Activated CD4-positive, alpha-beta T cell treated with anti-CD3 and anti-CD28 coated beads for 24 hours (primary cell): ENCODE data around the gene UBA1.

ENCODE experiments used
- DNase-seq, 2 donors: peaks; one replicate each; pipeline ENCODE4 v3.0.0-alpha.2; 2020; ENCODE audit warnings: low read depth in 2 of 2

Gene UBA1

GRCh38 chrX:47212381-47213293 is 19.0 kb downstream of the UBA1 start:
- DNase-seq = no peak

DNA sequence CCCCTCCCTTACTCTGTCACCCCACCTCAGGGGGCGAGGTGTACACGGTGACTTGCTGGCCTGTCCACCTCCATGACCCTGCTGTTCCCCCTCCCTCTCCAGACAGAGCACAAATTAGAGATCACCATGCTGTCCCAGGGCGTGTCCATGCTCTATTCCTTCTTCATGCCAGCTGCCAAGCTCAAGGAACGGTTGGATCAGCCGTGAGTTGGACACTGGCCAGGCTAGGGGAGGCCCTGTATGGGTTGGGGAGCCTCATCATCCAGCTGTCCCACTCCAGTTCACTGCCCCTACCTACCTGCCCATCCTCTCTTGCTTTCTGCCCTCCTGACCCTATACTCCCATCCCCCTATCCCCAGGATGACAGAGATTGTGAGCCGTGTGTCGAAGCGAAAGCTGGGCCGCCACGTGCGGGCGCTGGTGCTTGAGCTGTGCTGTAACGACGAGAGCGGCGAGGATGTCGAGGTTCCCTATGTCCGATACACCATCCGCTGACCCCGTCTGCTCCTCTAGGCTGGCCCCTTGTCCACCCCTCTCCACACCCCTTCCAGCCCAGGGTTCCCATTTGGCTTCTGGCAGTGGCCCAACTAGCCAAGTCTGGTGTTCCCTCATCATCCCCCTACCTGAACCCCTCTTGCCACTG is 20.9 kb downstream of the UBA1 start:
- DNase-seq = no peak

DNA sequence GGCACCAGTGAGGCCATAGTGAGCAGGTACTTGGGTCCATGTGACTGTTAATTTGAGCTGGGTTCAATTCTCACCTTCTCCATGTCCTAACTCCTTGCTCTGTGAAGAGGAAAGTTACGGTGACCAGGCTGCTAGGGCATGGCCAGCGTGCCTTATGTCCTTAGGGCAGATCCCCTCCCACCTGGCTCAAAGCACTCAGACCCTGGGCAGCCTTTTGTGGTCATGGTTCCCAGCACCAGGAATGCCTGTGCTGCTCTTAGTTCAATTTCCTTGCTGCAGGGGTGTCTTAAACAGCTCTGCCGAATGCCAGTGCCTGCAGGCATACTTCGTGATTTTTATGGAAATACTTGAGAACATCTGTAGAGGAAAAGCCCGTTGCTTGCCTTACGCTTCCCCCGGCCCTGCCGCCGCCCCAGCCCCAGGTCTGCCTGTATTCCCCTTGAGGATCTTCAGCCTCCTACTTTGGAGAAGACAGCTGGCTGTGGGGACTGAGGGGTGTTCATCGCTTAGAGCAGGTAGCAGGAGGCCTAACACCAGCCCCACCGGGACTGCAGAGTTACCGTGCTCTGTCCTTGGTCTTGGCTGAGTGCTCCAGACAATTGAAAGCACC is 21.8 kb downstream of the UBA1 start:
- no peak for DNase-seq

GRCh38 chrX:47216393-47216925 is 22.8 kb downstream of the UBA1 start:
- DNase-seq = no peak

- no peak for DNase-seq
Observed at GRCh38 chrX:47217121-47217851, 23.7 kb downstream of the UBA1 start.

- DNase-seq = peak; percentile 87 to 97
Observed at GRCh38 chrX:47217852-47218279, 24.2 kb downstream of the UBA1 start.

DNA sequence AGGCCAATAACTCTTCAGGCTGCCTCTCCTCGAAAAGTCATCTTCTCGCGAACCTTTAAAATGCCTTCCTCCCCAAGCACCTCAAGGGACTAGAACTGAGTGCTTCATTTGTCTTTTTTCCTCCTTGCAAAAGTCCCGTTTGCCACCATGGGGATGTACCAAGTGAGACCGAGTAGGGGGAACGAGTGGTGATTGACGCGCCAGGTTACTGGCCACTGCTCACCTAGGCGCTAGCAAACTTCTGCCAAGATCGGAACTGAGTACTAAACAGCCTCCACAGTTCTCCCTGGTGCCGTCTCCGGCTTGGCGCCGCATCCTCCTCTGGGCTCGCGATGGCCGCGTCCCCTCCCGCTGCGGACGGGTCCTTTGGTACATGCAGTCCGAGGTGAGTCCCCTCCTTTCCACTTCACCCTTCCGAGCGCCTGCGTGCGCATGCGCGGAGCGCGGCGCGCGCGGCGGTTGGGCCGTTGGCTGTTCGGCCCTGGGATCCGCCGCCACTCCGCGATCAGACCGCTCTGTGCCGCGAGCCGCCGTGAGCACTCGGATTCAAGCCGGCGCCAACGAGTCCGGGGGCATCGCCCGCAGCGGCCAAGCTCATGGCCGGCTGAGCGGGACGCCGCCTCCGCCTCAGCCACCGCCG is 24.8 kb downstream of the UBA1 start, which contains the start of gene CDK16:
CDK16 (plus strand) TSS at position 402 of the 640 bp plus-strand sequence. CDS start 4,877 bp downstream, outside the sequence.
- peak; percentile 37 to 69 for DNase-seq

GRCh38 chrX:47218920-47219815 is 25.5 kb downstream of the UBA1 start:
- peak in 1 of 2 donors; percentile 32 for DNase-seq

GRCh38 chrX:47221756-47222155 is 28.1 kb downstream of the UBA1 start:
- DNase-seq = no peak

DNA sequence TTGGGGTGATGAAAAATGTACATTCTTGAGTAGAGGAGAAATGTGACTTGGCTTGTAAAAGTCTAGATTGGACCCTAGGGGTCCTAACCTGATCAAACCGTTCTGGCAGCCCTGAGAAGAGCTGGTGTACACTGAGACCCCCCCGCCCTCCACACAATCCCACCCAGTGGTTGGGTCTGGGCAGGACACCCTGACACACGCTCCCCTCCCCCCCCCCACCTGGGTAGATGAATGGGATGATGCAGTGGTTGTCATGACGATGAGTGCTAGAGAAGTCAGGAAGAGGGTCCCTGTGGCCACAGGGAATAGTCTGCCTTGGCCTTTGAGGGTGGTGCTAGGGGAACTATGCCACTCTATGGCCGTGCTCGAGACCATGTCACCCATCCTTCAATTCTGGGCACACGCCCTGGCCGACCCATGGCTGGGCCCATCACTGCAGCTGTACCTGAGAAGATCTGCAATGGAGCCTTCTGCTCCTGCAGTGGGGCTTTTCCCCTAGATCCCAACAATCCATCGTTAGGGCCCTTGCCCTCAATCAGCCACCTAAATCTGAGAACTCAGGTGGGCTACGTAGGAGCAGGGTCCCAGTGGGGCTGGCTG is 29.2 kb downstream of the UBA1 start:
- DNase-seq = no peak

DNA sequence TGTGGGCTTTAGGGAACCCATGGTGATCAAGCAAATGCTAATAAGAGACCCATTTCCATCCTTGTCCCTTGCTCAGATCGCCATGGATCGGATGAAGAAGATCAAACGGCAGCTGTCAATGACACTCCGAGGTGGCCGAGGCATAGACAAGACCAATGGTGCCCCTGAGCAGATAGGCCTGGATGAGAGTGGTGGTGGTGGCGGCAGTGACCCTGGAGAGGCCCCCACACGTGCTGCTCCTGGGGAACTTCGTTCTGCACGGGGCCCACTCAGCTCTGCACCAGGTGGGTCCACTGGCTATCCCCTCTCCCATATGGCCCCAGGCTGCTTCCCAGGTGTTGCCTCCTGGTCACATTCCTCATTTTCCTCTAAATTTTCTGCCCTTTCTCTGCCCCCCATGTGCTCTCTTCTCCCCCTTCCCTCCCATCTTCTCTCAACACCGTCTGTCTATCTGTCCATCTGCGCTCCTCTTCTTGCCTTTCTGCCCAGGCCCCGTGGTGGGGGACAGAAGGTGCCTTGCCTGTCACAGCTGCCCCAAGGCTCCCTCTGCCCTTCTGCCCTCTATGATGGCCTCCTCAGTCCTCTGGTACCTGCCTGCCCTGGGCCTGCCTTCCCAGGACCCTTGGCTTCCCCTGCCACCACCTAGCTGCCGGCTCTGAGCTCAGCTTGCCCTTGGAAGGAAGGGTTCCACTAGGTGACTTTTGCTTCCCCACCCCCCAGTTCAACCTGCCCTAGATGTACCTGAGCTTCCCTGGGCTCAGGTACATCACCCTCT is 30.0 kb downstream of the UBA1 start:
- no peak for DNase-seq

DNA sequence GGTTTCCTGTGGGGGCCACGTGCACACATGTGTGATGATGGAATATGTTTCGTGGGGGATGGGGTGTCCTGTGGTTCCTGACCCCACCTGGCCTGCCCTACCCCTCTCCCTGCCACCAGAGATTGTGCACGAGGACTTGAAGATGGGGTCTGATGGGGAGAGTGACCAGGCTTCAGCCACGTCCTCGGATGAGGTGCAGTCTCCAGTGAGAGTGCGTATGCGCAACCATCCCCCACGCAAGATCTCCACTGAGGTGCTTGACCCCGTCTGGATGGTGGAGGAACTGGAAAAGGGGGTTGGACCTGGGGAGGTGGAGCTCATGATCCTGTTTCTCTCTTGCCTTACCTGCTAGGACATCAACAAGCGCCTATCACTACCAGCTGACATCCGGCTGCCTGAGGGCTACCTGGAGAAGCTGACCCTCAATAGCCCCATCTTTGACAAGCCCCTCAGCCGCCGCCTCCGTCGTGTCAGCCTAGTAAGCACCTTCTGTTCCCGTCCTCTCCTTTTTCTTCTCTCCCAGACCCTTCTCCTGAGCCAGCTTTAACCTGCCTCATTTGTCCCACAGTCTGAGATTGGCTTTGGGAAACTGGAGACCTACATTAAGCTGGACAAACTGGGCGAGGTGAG is 30.8 kb downstream of the UBA1 start:
- no peak for DNase-seq

GRCh38 chrX:47224896-47225290 is 31.3 kb downstream of the UBA1 start:
- no peak for DNase-seq

DNA sequence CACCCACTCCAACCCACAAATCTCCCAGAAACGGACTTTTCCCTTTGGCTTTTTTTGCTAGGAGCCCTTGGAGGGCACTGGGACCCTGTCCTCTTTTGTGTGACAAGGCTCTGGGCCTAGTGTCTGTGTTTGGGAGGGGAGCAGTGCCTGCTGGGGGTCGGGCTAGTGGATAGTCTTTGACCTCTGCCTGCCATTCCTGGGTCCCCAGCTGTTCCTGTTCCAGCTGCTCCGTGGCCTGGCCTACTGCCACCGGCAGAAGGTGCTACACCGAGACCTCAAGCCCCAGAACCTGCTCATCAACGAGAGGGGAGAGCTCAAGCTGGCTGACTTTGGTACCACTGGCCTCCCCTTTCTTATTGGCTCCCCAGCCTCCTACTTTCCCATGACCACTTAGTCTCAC is 32.4 kb downstream of the UBA1 start:
- no peak for DNase-seq

GRCh38 chrX:47226531-47227333 is 33.1 kb downstream of the UBA1 start:
- DNase-seq = no peak

- no peak for DNase-seq
Observed at GRCh38 chrX:47227334-47227583, 33.6 kb downstream of the UBA1 start.

- DNase-seq = no peak
Observed at GRCh38 chrX:47228550-47229270, 35.1 kb downstream of the UBA1 start.
